ENCODE results near the gene ATF7. TPM values are rescaled to one million over a fixed set of nuclear protein-coding genes. Genes with fewer than 3 reads are reported as not detected.
A peak's percentile ranks its signal among the peaks of the same experiment; 100 is the strongest.

The ATF7 gene
- total and polyA plus RNA-seq, 2 donors (not counting 1 experiment from before 2014, with no cell fraction given) = 15.7 to 42.2 TPM

DNA sequence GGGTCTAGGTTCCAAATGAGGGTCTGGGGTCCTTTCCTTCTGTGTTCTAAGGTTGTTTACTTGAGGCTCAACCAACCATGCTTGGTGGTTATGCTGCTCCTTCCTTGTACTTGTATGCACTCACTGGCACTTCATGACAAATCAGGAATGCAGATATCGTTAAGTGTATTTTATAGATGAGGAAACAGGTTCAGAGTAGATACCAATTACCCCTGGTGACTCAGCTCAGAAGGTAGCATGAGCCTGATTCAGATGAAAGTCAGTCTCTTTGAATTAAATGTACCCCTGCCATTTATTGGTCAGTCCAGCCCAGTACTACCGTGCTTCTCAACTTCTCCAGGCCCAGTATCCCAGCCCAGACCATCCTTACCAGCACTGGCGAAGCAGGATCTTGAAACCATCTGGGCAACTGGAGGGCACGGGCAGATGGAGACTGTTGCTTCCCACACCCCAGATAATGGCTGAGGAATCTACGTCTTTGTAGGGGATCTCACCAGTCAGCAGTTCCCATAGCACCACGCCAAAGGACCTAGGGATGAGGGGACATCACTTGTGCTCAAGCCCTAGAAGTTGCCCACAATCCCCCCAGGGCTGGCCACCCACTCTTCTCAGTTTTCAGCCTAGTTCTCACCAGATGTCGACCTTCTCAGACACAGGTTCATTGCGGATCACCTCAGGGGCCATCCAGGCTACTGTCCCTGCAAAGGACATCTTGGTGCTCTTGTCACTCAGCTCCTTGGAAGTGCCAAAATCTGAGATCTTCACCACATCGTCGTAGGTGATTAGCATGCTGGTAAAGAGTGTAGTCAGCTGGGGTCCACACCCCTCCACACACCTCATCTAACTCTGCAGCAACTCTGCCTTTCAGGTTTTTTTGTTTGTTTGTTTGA is 141.3 kb downstream of the ATF7 start:
- Mint-ChIP-seq H3K4me1 (peaks cover 4% of the 10 kb centered on the region), H3K9me3 (ENCODE audit: insufficient read depth) (no peaks in the 10 kb centered on the region), H3K27me3 (no peaks in the 10 kb centered on the region), H3K27ac (no peak overlapping the region), H3K4me3 (no peak overlapping the region)
- Histone ChIP-seq H3K36me3 (replicated peaks in 1 of 2; ENCODE audit: control extremely low read depth in 1 of 2, control insufficient read depth in 1 of 2, extremely low read depth in 1 of 2, insufficient read depth in 2 of 2, low read length in 1 of 2) (peaks cover 0 to 48% of the 10 kb centered on the region in 2 experiments), H3K4me3 (ENCODE audit: control extremely low read depth in 1 of 5, extremely low read depth in 1 of 5, insufficient read depth in 1 of 5, low read depth in 2 of 5, low read length in 4 of 5) (no peak overlapping the region), H3K79me2 (ENCODE audit: control insufficient read depth, insufficient read depth, low read length) (no peaks in the 10 kb centered on the region), H3K4me2 (replicated peaks; ENCODE audit: low read depth, low read length, poor library complexity, severe bottlenecking) (no peak overlapping the region), H2AFZ (ENCODE audit: insufficient read depth, low read depth, low read length, poor library complexity, severe bottlenecking) (no peak overlapping the region), H3K9me3 (ENCODE audit: control extremely low read depth in 1 of 3, control insufficient read depth in 2 of 3, insufficient read depth in 1 of 3, low read length in 2 of 3) (no peaks in the 10 kb centered on the region), H3K9ac (ENCODE audit: low read length) (no peak overlapping the region), H3K27me3 (replicated peaks in 1 of 4; ENCODE audit: control extremely low read depth in 1 of 4, control insufficient read depth in 3 of 4, insufficient read depth in 4 of 4, low read length in 3 of 4) (no peaks in the 10 kb centered on the region), H3K27ac (ENCODE audit: low read length in 2 of 2) (no peak overlapping the region), H4K20me1 (ENCODE audit: control insufficient read depth, insufficient read depth, low read length, poor library complexity, severe bottlenecking) (peaks cover 34% of the 10 kb centered on the region), H3K4me1 (ENCODE audit: control insufficient read depth in 2 of 2, insufficient read depth in 2 of 2, low read length in 2 of 2) (no peaks in the 10 kb centered on the region)
- ChIA-PET CTCF (no interaction called here), POLR2A (no interaction called here)
- ATAC-seq (ENCODE audit: low read depth) (no peak), DNase-seq (no peak)
- 95% methylated on average over 7 of the region's 10 CpGs for WGBS (ENCODE audit: insufficient coverage)
- intact Hi-C loops (cut with micrococcal nuclease) = no loop called here
- TF ChIP-seq, protein P1, sequence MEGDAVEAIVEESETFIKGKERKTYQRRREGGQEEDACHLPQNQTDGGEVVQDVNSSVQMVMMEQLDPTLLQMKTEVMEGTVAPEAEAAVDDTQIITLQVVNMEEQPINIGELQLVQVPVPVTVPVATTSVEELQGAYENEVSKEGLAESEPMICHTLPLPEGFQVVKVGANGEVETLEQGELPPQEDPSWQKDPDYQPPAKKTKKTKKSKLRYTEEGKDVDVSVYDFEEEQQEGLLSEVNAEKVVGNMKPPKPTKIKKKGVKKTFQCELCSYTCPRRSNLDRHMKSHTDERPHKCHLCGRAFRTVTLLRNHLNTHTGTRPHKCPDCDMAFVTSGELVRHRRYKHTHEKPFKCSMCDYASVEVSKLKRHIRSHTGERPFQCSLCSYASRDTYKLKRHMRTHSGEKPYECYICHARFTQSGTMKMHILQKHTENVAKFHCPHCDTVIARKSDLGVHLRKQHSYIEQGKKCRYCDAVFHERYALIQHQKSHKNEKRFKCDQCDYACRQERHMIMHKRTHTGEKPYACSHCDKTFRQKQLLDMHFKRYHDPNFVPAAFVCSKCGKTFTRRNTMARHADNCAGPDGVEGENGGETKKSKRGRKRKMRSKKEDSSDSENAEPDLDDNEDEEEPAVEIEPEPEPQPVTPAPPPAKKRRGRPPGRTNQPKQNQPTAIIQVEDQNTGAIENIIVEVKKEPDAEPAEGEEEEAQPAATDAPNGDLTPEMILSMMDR (IDR thresholded peaks at IDR 0.05) = no peak
- no peak for TF ChIP-seq EZH2 (IDR thresholded peaks at IDR 0.05; ENCODE audit: borderline replicate concordance, insufficient read depth, low read depth, low read length, poor library complexity, severe bottlenecking)

DNA sequence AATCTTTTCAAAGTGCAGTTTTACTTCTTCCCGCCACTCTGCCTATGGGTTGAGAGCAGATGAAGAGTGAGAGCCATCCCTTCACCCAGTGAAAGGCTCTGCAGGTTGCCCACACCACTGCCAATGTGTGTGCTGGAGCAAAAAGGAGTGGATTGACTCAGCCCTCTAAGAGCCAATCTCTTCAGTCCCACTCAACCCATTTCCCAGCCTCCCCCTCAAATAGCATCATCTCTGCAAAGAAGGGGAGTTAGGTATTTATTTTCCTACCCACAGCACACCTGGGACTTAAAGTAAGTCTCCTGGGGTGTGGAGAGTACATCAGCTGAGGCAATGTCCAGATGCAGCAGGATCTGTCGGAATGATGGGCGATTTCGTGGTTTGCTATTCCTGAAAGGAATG is 142.2 kb downstream of the ATF7 start:
- ChIA-PET CTCF (interaction anchor here (3.6 kb wide), 1 partner anchor 25 kb away, joined by 29 read pairs; no protein-coding TSS in a partner anchor), POLR2A (no interaction called here)
- intact Hi-C loops (cut with micrococcal nuclease) = no loop called here
- Histone ChIP-seq H3K4me2 (replicated peaks; ENCODE audit: low read depth, low read length, poor library complexity, severe bottlenecking) (no peak overlapping the region), H3K79me2 (ENCODE audit: control insufficient read depth, insufficient read depth, low read length) (no peaks in the 10 kb centered on the region), H3K4me3 (ENCODE audit: control extremely low read depth in 1 of 5, extremely low read depth in 1 of 5, insufficient read depth in 1 of 5, low read depth in 2 of 5, low read length in 4 of 5) (no peak overlapping the region), H4K20me1 (ENCODE audit: control insufficient read depth, insufficient read depth, low read length, poor library complexity, severe bottlenecking) (peaks cover 38% of the 10 kb centered on the region), H3K9ac (ENCODE audit: low read length) (no peak overlapping the region), H3K9me3 (ENCODE audit: control extremely low read depth in 1 of 3, control insufficient read depth in 2 of 3, insufficient read depth in 1 of 3, low read length in 2 of 3) (no peaks in the 10 kb centered on the region), H3K27ac (ENCODE audit: low read length in 2 of 2) (no peak overlapping the region), H3K36me3 (replicated peaks in 1 of 2; ENCODE audit: control extremely low read depth in 1 of 2, control insufficient read depth in 1 of 2, extremely low read depth in 1 of 2, insufficient read depth in 2 of 2, low read length in 1 of 2) (peaks cover 0 to 58% of the 10 kb centered on the region in 2 experiments), H3K4me1 (ENCODE audit: control insufficient read depth in 2 of 2, insufficient read depth in 2 of 2, low read length in 2 of 2) (no peaks in the 10 kb centered on the region), H2AFZ (ENCODE audit: insufficient read depth, low read depth, low read length, poor library complexity, severe bottlenecking) (no peak overlapping the region), H3K27me3 (replicated peaks in 1 of 4; ENCODE audit: control extremely low read depth in 1 of 4, control insufficient read depth in 3 of 4, insufficient read depth in 4 of 4, low read length in 3 of 4) (no peaks in the 10 kb centered on the region)
- peak overlapping the region; percentile 70 for H3K27ac Mint-ChIP-seq
- no peak overlapping the region for H3K4me3 Mint-ChIP-seq
- no peaks in the 10 kb centered on the region for H3K9me3 Mint-ChIP-seq (ENCODE audit: insufficient read depth)
- ATAC-seq (ENCODE audit: low read depth) (no peak), DNase-seq (no peak)
- H3K4me1 Mint-ChIP-seq = peaks cover 4% of the 10 kb centered on the region
- TF ChIP-seq, protein P1 (IDR thresholded peaks at IDR 0.05) = no peak
- no peak for TF ChIP-seq EZH2 (IDR thresholded peaks at IDR 0.05; ENCODE audit: borderline replicate concordance, insufficient read depth, low read depth, low read length, poor library complexity, severe bottlenecking)
- WGBS (ENCODE audit: insufficient coverage) = 90% methylated on average over 2 of the region's 4 CpGs
- H3K27me3 Mint-ChIP-seq = no peaks in the 10 kb centered on the region

Data from B cell (primary cell).